Retinal pigment epithelial cell (primary cell): ENCODE data around the gene ZNF335.
"Not testable (repeated sequence)": the region's sequence is repeated elsewhere in the genome, so short reads cannot be mapped to it uniquely, and the experiment has no call there.

Source experiments
- DNase-seq: peaks from one replicate; pipeline ENCODE4 v3.0.0-alpha.2; 2010; ENCODE audit warnings: low read depth
- H3K4me3 ChIP-seq: 2 replicates; pipeline ENCODE4 v1.5.1; 2011; ENCODE audit warnings: mild to moderate bottlenecking, low read length, control low read depth, moderate library complexity
- TF ChIP-seq, protein P1 (sequence below): conservative IDR thresholded peaks from 2 replicates; pipeline ENCODE4 v1.5.1; 2011; ENCODE audit warnings: low read depth, low read length, control low read depth, inconsistent platforms

The ZNF335 gene

DNA sequence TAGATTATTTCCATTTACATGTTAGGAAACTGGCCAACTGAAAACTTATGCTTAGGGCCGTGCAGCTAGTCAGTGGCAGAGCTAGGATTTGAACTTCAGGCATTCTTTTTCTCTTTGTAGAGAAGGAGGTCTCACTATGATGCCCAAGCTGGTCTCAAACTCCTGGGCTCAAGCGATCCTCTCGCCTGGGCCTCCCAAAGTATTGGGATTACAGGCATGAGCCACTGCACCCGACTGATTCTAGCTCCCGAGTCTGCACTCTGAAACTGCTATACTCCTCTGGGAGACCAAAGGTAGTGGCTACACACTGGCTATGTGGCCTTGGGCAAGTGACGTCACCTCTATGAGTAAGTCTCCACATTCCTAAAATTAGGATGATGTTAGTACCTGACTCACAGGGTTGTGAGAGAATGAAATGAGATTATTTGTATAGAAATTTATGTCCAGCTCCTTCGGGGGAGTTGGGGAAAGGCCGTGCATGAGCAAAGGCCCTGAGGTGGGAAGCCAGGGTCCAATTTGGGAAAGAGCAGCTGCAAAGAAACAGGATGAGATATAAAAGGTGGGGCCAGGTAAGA, 66.4 kb downstream of the ZNF335 start:
- H3K4me3 ChIP-seq, result no peak overlapping the region
- TF ChIP-seq, protein P1, sequence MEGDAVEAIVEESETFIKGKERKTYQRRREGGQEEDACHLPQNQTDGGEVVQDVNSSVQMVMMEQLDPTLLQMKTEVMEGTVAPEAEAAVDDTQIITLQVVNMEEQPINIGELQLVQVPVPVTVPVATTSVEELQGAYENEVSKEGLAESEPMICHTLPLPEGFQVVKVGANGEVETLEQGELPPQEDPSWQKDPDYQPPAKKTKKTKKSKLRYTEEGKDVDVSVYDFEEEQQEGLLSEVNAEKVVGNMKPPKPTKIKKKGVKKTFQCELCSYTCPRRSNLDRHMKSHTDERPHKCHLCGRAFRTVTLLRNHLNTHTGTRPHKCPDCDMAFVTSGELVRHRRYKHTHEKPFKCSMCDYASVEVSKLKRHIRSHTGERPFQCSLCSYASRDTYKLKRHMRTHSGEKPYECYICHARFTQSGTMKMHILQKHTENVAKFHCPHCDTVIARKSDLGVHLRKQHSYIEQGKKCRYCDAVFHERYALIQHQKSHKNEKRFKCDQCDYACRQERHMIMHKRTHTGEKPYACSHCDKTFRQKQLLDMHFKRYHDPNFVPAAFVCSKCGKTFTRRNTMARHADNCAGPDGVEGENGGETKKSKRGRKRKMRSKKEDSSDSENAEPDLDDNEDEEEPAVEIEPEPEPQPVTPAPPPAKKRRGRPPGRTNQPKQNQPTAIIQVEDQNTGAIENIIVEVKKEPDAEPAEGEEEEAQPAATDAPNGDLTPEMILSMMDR, result no peak
- no peak for DNase-seq

DNA sequence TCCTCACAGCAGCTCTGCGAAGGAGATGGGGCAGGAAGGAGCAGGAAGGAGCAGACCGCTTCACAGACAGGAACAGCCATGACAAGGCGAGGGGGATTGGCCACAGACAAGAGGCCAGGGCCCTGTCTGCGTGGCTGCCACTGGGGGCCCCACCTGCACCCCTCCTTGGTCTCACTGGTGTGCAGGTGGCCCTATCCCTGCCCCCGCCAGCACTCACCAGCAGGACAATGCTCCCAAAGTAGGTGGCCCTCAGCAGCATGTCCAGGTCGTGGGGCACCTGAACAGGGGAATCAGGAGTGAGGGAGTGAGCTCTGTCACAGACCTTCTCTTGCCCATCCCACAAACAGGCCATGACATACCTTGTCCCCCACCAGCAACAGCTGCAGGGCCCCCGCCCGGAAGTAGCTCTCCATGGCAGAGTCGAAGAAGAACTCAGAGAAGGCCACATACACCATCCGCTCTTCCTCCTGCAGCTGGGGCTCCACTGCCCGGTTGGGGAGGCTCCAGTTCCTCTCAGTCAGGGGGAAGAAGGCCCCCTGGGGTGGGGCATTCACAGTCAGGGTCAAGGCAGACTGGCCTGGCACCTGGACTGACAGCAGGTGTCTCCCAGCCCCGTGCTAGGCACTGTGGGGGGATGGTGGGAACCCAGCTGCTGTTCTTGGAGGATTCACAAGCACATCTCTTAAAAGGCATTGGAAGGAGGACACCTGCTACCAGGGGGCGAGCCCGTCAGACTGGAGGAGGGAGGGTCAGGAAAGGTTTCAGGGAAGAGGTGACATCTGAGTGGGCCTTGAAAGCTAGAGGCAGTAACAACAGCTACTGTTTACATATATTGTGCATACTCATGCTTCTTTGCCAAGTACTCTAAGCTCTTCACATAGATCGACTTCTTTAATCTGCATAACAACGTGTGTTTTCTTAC, 67.2 kb downstream of the ZNF335 start:
- H3K4me3 ChIP-seq, result no peak overlapping the region

DNA sequence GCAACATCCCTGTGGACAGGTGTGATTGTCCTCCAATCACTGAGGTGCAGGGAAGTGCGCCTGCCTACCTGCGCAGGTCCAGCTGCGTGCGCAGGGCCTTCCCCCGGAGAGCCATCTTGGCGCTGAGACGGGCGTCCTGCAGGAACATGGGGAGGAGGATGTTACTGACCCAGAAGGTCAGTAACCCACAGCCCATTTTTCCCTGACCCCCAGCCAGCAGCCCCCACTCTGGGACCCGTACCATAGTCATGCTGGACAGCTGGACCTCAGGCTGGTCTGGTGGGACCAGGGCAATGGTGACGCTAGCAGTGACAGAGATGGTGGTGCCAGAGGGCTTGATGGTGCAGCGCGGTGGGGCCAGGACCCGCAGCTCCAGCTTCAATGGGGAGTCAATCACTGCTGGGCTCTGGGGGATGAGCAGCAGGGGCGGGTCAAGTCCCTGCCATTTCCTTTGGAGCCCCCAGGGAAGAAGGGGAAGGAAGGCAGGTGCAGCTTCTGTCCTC, 69.8 kb downstream of the ZNF335 start:
- TF ChIP-seq, protein P1, result no peak
- no peak for DNase-seq
- no peak overlapping the region for H3K4me3 ChIP-seq

More for the DNA sequence above, 67.2 kb downstream of the ZNF335 start:
- TF ChIP-seq, protein P1, result no peak
- DNase-seq, result no peak

DNA sequence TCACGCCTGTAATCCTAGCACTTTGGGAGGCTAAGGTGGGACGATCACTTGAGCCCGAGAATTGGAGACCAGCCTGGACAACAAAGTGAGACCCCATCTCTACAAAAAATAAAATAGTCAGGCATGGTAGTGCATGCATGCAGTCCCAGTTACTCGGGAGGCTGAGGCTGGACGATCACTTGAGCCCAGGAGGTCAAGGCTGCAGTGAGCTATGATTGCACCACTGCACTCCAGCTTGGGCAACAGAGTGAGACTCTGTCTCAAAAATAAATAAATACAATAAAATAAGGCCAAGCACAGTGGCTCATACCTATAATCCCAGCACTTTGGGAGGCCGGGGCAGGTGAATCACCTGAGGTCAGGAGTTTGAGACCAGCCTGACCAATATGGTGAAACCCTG, 70.7 kb downstream of the ZNF335 start:
- not testable (repeated sequence) for H3K4me3 ChIP-seq, DNase-seq

DNA sequence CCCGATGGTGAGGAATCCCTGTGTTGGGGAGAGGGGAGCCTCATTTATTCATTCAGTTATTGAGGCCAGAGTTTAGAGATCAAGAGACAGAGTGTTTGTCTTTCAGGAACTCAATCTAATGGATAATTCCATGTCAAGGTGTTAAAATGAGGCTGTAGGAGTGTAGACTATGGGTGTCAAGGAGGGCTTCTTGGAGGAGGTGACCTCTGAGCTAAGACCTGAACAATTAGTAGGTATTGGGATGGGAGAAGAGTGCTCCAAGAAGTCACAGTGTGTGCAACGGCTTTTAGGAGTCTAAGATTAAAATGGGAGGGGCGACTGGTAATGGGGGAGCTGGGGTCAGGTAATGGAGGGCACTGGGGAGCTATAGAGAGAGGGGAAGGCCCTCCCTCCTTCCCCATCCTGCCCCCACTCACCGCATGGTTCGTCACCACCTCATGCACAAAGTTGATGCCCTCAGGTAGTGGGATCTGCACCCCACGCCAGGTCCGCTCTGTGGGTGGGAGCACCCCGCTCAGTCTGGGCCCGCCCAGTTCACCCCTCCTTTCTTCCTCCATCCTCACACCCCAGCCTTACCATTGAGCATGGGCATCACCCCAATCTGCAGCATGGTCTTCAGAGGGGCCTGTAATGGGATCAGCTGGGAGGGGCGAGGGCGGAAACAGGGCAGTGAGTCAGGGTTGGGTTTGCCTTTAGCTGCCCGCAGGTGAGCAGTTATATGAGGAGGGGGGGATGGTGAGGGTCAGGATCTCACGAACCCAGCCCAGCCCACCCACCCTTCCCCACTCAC, 72.8 kb downstream of the ZNF335 start:
- H3K4me3 ChIP-seq, result no peak overlapping the region
- DNase-seq, result no peak
- TF ChIP-seq, protein P1, result no peak
